Nephron (organoid): ENCODE measurements around the gene ATP2C1.
"Not testable (repeated sequence)": the region's sequence is repeated elsewhere in the genome, so short reads cannot be mapped to it uniquely, and the experiment has no call there.

Source experiments
- H3K27ac Mint-ChIP-seq, 3 experiments: 2 replicates each; pipeline ENCODE4 v1.8.0; 2020; ENCODE audit warnings: mixed read lengths in 3 of 3, mild to moderate bottlenecking in 2 of 3, moderate library complexity in 1 of 3
- H3K27me3 Mint-ChIP-seq: 2 replicates; pipeline ENCODE4 v1.8.0; 2021; ENCODE audit warnings: low read depth, mild to moderate bottlenecking, moderate library complexity, mixed read lengths
- H3K36me3 Mint-ChIP-seq: 2 replicates; pipeline ENCODE4 v1.8.0; 2020; ENCODE audit warnings: low read depth, mixed read lengths
- H3K4me1 Mint-ChIP-seq: 2 replicates; pipeline ENCODE4 v1.8.0; 2020; ENCODE audit warnings: mixed read lengths
- H3K4me3 Mint-ChIP-seq, 3 experiments: 2 replicates each; pipeline ENCODE4 v1.8.0; 2020; ENCODE audit warnings: mild to moderate bottlenecking in 3 of 3, mixed read lengths in 3 of 3, moderate library complexity in 2 of 3
- H3K9me3 Mint-ChIP-seq: 2 replicates; pipeline ENCODE4 v1.8.0; 2020; ENCODE audit warnings: mixed read lengths
- TF ChIP-seq, protein P1 (sequence below), 3 experiments: fragments of 200-600 bp; sonication (generic); IDR thresholded peaks; one replicate each; pipeline ENCODE4 v1.5.0; 2021; ENCODE audit warnings: antibody characterized with exemption in 3 of 3; ENCODE audit not compliant: unreplicated experiment in 3 of 3

The ATP2C1 gene

DNA sequence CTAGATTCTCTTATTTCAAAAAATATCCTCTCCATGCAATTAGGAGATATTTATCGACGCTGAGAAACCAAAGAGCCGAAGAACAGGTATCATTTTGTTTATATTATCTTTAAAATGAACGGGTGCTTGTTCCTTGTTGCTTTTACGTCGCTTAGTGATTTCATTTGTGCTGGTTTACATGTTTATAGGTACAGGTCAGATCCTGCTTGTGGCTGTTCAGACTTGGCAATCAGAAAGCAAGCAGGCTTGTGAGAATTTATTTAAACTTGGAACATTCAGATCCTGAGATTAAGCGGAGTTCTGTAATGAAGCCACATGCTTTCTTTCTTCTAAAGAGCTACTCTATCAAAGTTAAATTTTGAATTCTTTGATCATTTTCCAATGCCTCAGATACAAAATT, 43.0 kb upstream of the ATP2C1 start:
- H3K4me3 Mint-ChIP-seq: peak overlapping the region in 2 of 3 experiments; percentile 56 to 72
- H3K27me3 Mint-ChIP-seq: peaks cover 5% of the 10 kb centered on the region
- H3K4me1 Mint-ChIP-seq: peaks cover 18% of the 10 kb centered on the region
- H3K36me3 Mint-ChIP-seq: no peaks in the 10 kb centered on the region
- no peaks in the 10 kb centered on the region for H3K9me3 Mint-ChIP-seq
- peak overlapping the region in 2 of 3 experiments; percentile 26 to 53 for H3K27ac Mint-ChIP-seq
- TF ChIP-seq, protein P1, sequence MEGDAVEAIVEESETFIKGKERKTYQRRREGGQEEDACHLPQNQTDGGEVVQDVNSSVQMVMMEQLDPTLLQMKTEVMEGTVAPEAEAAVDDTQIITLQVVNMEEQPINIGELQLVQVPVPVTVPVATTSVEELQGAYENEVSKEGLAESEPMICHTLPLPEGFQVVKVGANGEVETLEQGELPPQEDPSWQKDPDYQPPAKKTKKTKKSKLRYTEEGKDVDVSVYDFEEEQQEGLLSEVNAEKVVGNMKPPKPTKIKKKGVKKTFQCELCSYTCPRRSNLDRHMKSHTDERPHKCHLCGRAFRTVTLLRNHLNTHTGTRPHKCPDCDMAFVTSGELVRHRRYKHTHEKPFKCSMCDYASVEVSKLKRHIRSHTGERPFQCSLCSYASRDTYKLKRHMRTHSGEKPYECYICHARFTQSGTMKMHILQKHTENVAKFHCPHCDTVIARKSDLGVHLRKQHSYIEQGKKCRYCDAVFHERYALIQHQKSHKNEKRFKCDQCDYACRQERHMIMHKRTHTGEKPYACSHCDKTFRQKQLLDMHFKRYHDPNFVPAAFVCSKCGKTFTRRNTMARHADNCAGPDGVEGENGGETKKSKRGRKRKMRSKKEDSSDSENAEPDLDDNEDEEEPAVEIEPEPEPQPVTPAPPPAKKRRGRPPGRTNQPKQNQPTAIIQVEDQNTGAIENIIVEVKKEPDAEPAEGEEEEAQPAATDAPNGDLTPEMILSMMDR (IDR thresholded peaks at IDR 0.05; ENCODE audit: unreplicated experiment in 3 of 3): no peak

DNA sequence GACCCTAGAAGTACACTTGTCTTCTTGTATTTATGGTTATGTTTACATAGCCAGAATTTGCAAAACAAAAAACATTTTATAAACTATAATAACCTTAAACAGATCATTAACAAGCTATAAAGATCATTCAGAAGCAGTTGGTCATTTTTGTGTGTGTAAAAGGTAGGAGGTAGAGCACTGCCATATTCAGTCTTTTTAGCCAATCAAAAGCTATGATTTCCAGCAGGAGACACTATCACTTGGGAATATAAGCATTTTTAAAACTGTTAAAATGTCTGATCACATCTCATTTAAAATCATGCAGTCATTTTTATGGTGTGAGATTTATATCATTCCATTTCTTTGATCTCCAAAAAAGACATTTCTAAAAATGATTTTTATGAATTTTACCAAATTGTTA, 42.6 kb upstream of the ATP2C1 start:
- TF ChIP-seq, protein P1 (IDR thresholded peaks at IDR 0.05; ENCODE audit: unreplicated experiment in 3 of 3): no peak
- Mint-ChIP-seq H3K27ac (no peak overlapping the region), H3K4me3 (peak overlapping the region in 2 of 3 experiments; percentile 56 to 72), H3K36me3 (no peaks in the 10 kb centered on the region), H3K9me3 (no peaks in the 10 kb centered on the region), H3K4me1 (peaks cover 18% of the 10 kb centered on the region), H3K27me3 (peaks cover 5% of the 10 kb centered on the region)

DNA sequence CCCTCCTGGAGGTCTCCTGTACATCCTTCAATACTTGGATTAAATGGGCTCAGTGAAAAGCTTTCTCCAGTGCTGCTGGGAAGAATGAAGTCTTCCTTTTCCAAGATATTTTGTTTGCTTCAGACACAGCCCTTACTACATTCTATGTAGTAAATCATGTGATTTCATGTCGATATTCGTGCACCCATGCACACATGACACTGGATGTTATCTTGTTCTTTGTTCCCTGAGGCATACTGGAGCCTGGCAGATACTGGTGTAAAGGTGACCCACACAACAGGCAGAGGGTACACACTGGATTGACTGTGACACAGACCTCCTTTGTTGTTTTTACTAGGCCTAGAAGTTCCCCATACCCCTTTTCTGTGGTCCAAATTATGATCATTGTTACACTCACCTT, 40.3 kb upstream of the ATP2C1 start:
- Mint-ChIP-seq H3K4me3 (peak overlapping the region in 1 of 3 experiments; percentile 11), H3K4me1 (peaks cover 18% of the 10 kb centered on the region), H3K9me3 (no peaks in the 10 kb centered on the region), H3K27ac (no peak overlapping the region), H3K27me3 (peaks cover 5% of the 10 kb centered on the region), H3K36me3 (no peaks in the 10 kb centered on the region)
- TF ChIP-seq, protein P1 (IDR thresholded peaks at IDR 0.05; ENCODE audit: unreplicated experiment in 3 of 3): no peak

DNA sequence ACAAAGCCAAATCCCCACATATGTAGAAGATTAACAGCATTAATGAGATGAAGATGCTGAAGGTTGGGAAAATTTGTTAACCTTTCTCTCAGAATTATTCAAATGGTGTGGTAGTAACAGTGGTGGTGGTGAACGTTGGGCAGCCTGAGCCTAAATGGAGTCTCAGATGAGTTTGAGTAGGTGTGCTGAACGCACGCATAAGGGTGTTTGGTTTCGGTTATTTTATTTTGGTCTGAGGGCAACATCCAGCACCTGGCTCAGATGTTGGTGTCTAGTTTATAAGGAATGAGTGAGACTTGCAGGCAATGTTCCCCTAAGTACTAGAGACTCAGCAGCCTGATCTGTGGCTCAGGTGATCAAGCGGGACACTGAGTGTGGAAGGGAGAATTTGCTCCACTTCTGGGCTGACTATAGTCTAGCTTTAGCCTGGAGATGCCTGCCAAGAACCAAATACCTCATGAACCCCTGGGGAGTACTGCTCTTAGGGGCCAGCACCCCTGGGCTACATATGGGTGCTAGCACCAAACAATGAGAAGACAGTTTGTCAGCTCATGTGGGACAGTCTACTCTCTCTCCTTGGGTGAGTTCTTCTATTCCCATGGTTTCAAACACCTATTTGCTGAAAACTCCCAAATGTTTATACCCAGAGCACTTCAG, 39.5 kb upstream of the ATP2C1 start:
- no peak overlapping the region for H3K4me3 Mint-ChIP-seq
- H3K27ac Mint-ChIP-seq: no peak overlapping the region
- TF ChIP-seq, protein P1 (IDR thresholded peaks at IDR 0.05; ENCODE audit: unreplicated experiment in 3 of 3): no peak
- no peaks in the 10 kb centered on the region for H3K27me3 Mint-ChIP-seq
- no peaks in the 10 kb centered on the region for H3K9me3 Mint-ChIP-seq
- H3K36me3 Mint-ChIP-seq: no peaks in the 10 kb centered on the region
- peaks cover 12% of the 10 kb centered on the region for H3K4me1 Mint-ChIP-seq

DNA sequence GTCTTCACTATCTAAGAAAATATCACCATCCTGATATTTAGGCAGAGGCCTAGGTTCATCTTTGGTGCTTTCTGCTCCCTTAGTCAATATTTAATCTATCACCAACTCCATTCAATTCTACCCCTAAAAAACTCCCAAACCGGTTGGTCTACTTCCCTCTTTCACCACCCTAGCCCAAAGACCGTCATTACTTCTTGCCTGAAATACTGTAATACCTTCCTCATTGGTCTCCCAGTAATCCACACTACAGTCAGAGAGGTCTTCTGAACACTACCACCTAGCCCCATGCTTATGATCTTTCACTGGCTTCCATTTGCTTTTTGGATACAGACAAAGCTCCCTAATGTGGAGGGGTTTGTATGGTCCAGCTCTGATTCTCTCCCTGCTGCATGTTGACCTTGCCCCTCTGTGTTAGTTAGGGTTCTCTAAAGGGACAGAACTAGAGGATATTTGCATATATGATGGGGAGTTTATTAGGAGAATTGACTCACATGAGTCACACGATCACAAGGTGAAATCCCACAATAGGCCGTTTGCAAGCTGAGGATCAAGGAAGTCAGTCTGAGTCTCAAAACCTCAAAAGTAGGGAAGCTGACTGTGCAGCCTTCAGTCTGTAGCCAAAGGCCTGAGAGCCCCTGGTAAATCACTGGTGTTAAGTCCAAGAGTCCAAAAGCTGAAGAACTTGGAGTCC, 36.4 kb upstream of the ATP2C1 start:
- TF ChIP-seq, protein P1 (IDR thresholded peaks at IDR 0.05; ENCODE audit: unreplicated experiment in 3 of 3): no peak
- no peaks in the 10 kb centered on the region for H3K36me3 Mint-ChIP-seq
- no peaks in the 10 kb centered on the region for H3K9me3 Mint-ChIP-seq
- no peak overlapping the region for H3K4me3 Mint-ChIP-seq
- H3K27ac Mint-ChIP-seq: no peak overlapping the region
- H3K27me3 Mint-ChIP-seq: no peaks in the 10 kb centered on the region
- H3K4me1 Mint-ChIP-seq: no peaks in the 10 kb centered on the region

DNA sequence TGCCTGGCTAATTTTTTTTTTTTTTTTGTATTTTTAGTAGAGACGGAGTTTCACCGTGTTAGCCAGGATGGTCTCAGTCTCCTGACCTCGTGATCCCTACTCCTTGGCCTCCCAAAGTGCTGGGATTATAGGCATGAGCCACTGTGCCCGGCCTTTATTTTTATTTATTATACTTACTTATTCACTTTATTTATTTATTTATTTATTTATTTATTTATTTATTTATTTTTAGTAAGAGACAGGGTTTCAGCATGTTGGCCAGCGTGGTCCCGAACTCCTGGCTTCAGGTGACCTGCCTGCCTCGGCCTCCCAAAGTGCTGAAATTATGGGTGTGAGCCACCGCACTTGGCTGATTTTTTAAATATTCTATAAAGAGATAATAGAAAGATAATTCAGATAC, 31.8 kb upstream of the ATP2C1 start:
- H3K4me1 Mint-ChIP-seq, H3K9me3 Mint-ChIP-seq, H3K4me3 Mint-ChIP-seq, H3K27ac Mint-ChIP-seq, H3K36me3 Mint-ChIP-seq, H3K27me3 Mint-ChIP-seq: not testable (repeated sequence)
